Fibroblast of the aortic adventitia (primary cell): ENCODE data around the gene ITSN1. TPM values are rescaled to one million over a fixed set of nuclear protein-coding genes. Genes with fewer than 3 reads are reported as not detected.

ENCODE experiments used
- DNase-seq: peaks from one replicate; pipeline ENCODE4 v3.0.0-alpha.2; 2010; ENCODE audit warnings: low read depth
- H3K4me3 ChIP-seq: 2 replicates; pipeline ENCODE4 v1.5.1; 2011; ENCODE audit warnings: low read depth, mild to moderate bottlenecking, control low read depth, low read length, moderate library complexity
- CTCF ChIP-seq: IDR thresholded peaks from 2 replicates; pipeline ENCODE4 v1.5.1; 2011; ENCODE audit warnings: mild to moderate bottlenecking, low read length, control low read depth, inconsistent platforms; ENCODE audit not compliant: insufficient read depth
- total RNA-seq: library from RNA; depleted of rRNA; stranded (reverse); fragments of >200 nt; gene quantifications from 2 replicates; pipeline ENCODE4 v1.2.3, GENCODE V29; 2012; ENCODE audit warnings: low replicate concordance

ITSN1 gene
- total RNA-seq, 1 donor = 35.0 TPM

GRCh38 chr21:33734291-33734690 lies 92.0 kb downstream of the ITSN1 start:
- TF ChIP-seq CTCF = no peak
- no peak overlapping the region for H3K4me3 ChIP-seq
- no peak for DNase-seq

GRCh38 chr21:33734818-33735217 lies 92.5 kb downstream of the ITSN1 start:
- DNase-seq = no peak
- H3K4me3 ChIP-seq = no peak overlapping the region
- no peak for TF ChIP-seq CTCF

- no peak for TF ChIP-seq CTCF
- no peak for DNase-seq
- H3K4me3 ChIP-seq = no peak overlapping the region
These were observed 94.3 kb downstream of the ITSN1 start for GRCh38 chr21:33736569-33736968.

- DNase-seq = no peak
- no peak for TF ChIP-seq CTCF
- H3K4me3 ChIP-seq = no peak overlapping the region
These were observed 97.4 kb downstream of the ITSN1 start for GRCh38 chr21:33739701-33740100.

- TF ChIP-seq CTCF = no peak
- DNase-seq = no peak
- H3K4me3 ChIP-seq = no peak overlapping the region
These were observed 105.1 kb downstream of the ITSN1 start for GRCh38 chr21:33747420-33747819.

GRCh38 chr21:33748903-33749302 lies 106.6 kb downstream of the ITSN1 start:
- H3K4me3 ChIP-seq = no peak overlapping the region

More at GRCh38 chr21:33748903-33749302, 106.6 kb downstream of the ITSN1 start:
- no peak for DNase-seq
- TF ChIP-seq CTCF = no peak
